Measurements from ENCODE around the gene TMUB2.

The TMUB2 gene

GRCh38 chr17:44209786-44210341 is 23.1 kb downstream of the TMUB2 start:
- no peak for TF ChIP-seq CTCF (conservative IDR thresholded peaks at IDR 0.05; ENCODE audit: low read depth)
- no peak for DNase-seq (ENCODE audit: low spot score)
- POLR2A ChIA-PET (ENCODE audit: low non-redundant PET) = interaction anchor here (0.6 kb wide), 1 partner anchor 10 kb away, joined by 3 read pairs; the partner anchor contains the start of gene ATXN7L3
- H3K27ac ChIP-seq = peak overlapping the region; percentile 79
- CTCF ChIA-PET = interaction anchor here (0.5 to 1.4 kb wide), 9 partner anchors 9 to 312 kb away, joined by 3 to 7 read pairs (median 4); partner anchors contain the start of gene SLC4A1

- peak; percentile 60 for DNase-seq (ENCODE audit: low spot score)
- ChIA-PET CTCF (interaction anchor here (0.6 to 1.4 kb wide), 7 partner anchors 9 to 311 kb away, joined by 3 to 6 read pairs (median 3); partner anchors contain the start of genes SLC4A1 and UBTF), POLR2A (ENCODE audit: low non-redundant PET) (interaction anchor here (0.6 kb wide), 1 partner anchor 11 kb away, joined by 3 read pairs; the partner anchor contains the start of gene ATXN7L3)
- H3K27ac ChIP-seq = peak overlapping the region; percentile 79
- TF ChIP-seq CTCF (conservative IDR thresholded peaks at IDR 0.05; ENCODE audit: low read depth) = peak; percentile 94
Observed at GRCh38 chr17:44210342-44211192, 23.8 kb downstream of the TMUB2 start.

- no peak for TF ChIP-seq CTCF (conservative IDR thresholded peaks at IDR 0.05; ENCODE audit: low read depth)
- no peak for DNase-seq (ENCODE audit: low spot score)
- H3K27ac ChIP-seq = peak overlapping the region; percentile 79
- ChIA-PET CTCF (interaction anchor here (0.9 to 1.4 kb wide), 2 partner anchors 140 to 310 kb away, joined by 3 read pairs; no protein-coding TSS in a partner anchor), POLR2A (ENCODE audit: low non-redundant PET) (interaction anchor here (0.5 kb wide), 1 partner anchor 105 kb away, joined by 7 read pairs; no protein-coding TSS in a partner anchor)
Observed at GRCh38 chr17:44211281-44212265, 24.8 kb downstream of the TMUB2 start.

GRCh38 chr17:44212507-44213402 is 26.0 kb downstream of the TMUB2 start:
- no peak for TF ChIP-seq CTCF (conservative IDR thresholded peaks at IDR 0.05; ENCODE audit: low read depth)
- ChIA-PET POLR2A (ENCODE audit: low non-redundant PET) (no interaction called here), CTCF (no interaction called here)
- peak overlapping the region; percentile 79 for H3K27ac ChIP-seq
- no peak for DNase-seq (ENCODE audit: low spot score)

GRCh38 chr17:44213403-44214229 is 26.8 kb downstream of the TMUB2 start:
- no peak for DNase-seq (ENCODE audit: low spot score)
- H3K27ac ChIP-seq = peak overlapping the region; percentile 79
- ChIA-PET POLR2A (ENCODE audit: low non-redundant PET) (no interaction called here), CTCF (no interaction called here)
- TF ChIP-seq CTCF (conservative IDR thresholded peaks at IDR 0.05; ENCODE audit: low read depth) = no peak
